Erythroblast (primary cell): ENCODE results near the gene TAS2R60.
"Not testable (repeated sequence)": the region's sequence is repeated elsewhere in the genome, so short reads cannot be mapped to it uniquely, and the experiment has no call there.

Experiments
- DNase-seq, 2 experiments: peaks; one replicate each; lab custom pipeline; 2025; lab: John Stamatoyannopoulos, UW
- GATA1 ChIP-seq: IDR thresholded peaks from 2 replicates; pipeline ENCODE4 v1.6.1; 2011; ENCODE audit warnings: low read depth, mild to moderate bottlenecking, control low read depth, low read length, moderate library complexity
- POLR2A ChIP-seq: IDR thresholded peaks from 2 replicates; pipeline ENCODE4 v1.6.1; 2011; ENCODE audit warnings: mild to moderate bottlenecking, low read length

TAS2R60 gene

GRCh38 chr7:143443153-143443552 is at the start of gene TAS2R60:
TAS2R60 (plus strand) TSS chr7:143443453; CDS start chr7:143443453, 0 bp downstream.
- TF ChIP-seq GATA1 (no peak), POLR2A (no peak)

GRCh38 chr7:143394068-143394467 is 49.2 kb upstream of the TAS2R60 start:
- DNase-seq: no peak
- TF ChIP-seq GATA1 (no peak), POLR2A (no peak)

More at GRCh38 chr7:143443153-143443552, at the start of gene TAS2R60:
- no peak for DNase-seq

GRCh38 chr7:143394777-143395176 is 48.5 kb upstream of the TAS2R60 start:
- TF ChIP-seq GATA1: no peak
- no peak for TF ChIP-seq POLR2A
- no peak for DNase-seq

- TF ChIP-seq GATA1 (no peak), POLR2A (no peak)
- DNase-seq: no peak
These were observed 47.8 kb upstream of the TAS2R60 start for GRCh38 chr7:143395187-143396149.

- DNase-seq: no peak
- TF ChIP-seq GATA1 (no peak), POLR2A (no peak)
These were observed 47.1 kb upstream of the TAS2R60 start for GRCh38 chr7:143396182-143396581.

GRCh38 chr7:143396625-143397556 is 46.4 kb upstream of the TAS2R60 start:
- no peak for DNase-seq
- TF ChIP-seq GATA1 (no peak), POLR2A (no peak)

GRCh38 chr7:143397710-143398530 is 45.3 kb upstream of the TAS2R60 start:
- no peak for TF ChIP-seq GATA1

GRCh38 chr7:143398616-143399015 is 44.6 kb upstream of the TAS2R60 start:
- no peak for TF ChIP-seq POLR2A
- no peak for TF ChIP-seq GATA1
- DNase-seq: no peak

More at GRCh38 chr7:143397710-143398530, 45.3 kb upstream of the TAS2R60 start:
- DNase-seq: no peak

- no peak for DNase-seq
- TF ChIP-seq GATA1 (no peak), POLR2A (no peak)
These were observed 44.1 kb upstream of the TAS2R60 start for GRCh38 chr7:143399151-143399550.

GRCh38 chr7:143399642-143400041 is 43.6 kb upstream of the TAS2R60 start:
- no peak for DNase-seq
- no peak for TF ChIP-seq GATA1
- no peak for TF ChIP-seq POLR2A

- DNase-seq: no peak
- no peak for TF ChIP-seq POLR2A
- TF ChIP-seq GATA1: no peak
These were observed 42.0 kb upstream of the TAS2R60 start for GRCh38 chr7:143401265-143401664.

GRCh38 chr7:143402233-143402632 is 41.0 kb upstream of the TAS2R60 start:
- not testable (repeated sequence) for DNase-seq
